OCI-LY3 (cell line): ENCODE measurements around the gene ARF1.

Source experiments
- H2AFZ ChIP-seq: fragments of 200-600, 300-600 bp; shearing (Covaris generic); 2 replicates; pipeline ENCODE4 v1.6.0; 2014; ENCODE audit warnings: antibody characterized with exemption, low read depth, low read length
- H3K27ac ChIP-seq: fragments of 200-600, 300-600 bp; sonication (generic); 2 replicates; pipeline ENCODE4 v1.5.1; 2014; ENCODE audit warnings: mild to moderate bottlenecking, low read length, moderate library complexity, mixed read lengths
- H3K27me3 ChIP-seq: fragments of 200-600, 300-600 bp; sonication (generic); 2 replicates; pipeline ENCODE4 v1.6.1; 2014; ENCODE audit warnings: low read depth, low read length, mixed read lengths
- H3K36me3 ChIP-seq: fragments of 200-600, 300-600 bp; sonication (generic); replicated peaks from 2 replicates; pipeline ENCODE3; 2014; ENCODE audit warnings: low read depth, low read length, mixed read lengths
- H3K4me1 ChIP-seq: fragments of 300-600, 200-600 bp; sonication (generic); 2 replicates; pipeline ENCODE4 v1.6.1; 2014; ENCODE audit warnings: low read length, mixed read lengths
- H3K4me2 ChIP-seq: fragments of 200-600, 300-600 bp; sonication (generic); 2 replicates; pipeline ENCODE4 v1.6.1; 2014; ENCODE audit warnings: low read length, mixed read lengths
- H3K4me3 ChIP-seq: fragments of 300-600, 200-600 bp; sonication (generic); 2 replicates; pipeline ENCODE4 v1.5.1; 2014; ENCODE audit warnings: antibody characterized with exemption, mild to moderate bottlenecking, low read length, moderate library complexity
- H3K79me2 ChIP-seq: fragments of 300-600, 200-600 bp; shearing (Covaris generic); 2 replicates; pipeline ENCODE4 v1.6.1; 2014; ENCODE audit warnings: mild to moderate bottlenecking, low read length, mixed read lengths
- H3K9ac ChIP-seq: fragments of 300-600, 200-600 bp; shearing (Covaris generic); 2 replicates; pipeline ENCODE4 v1.6.0; 2014; ENCODE audit warnings: mild to moderate bottlenecking, low read length, moderate library complexity
- H3K9me3 ChIP-seq: fragments of 200-600, 300-600 bp; shearing (Covaris generic); 2 replicates; pipeline ENCODE4 v1.6.1; 2014; ENCODE audit warnings: low read length, mixed read lengths; ENCODE audit not compliant: insufficient read depth
- H4K20me1 ChIP-seq: fragments of 200-600, 300-600 bp; sonication (generic); 2 replicates; pipeline ENCODE4 v1.6.1; 2016; ENCODE audit warnings: low read length, mixed read lengths; ENCODE audit not compliant: insufficient read depth
- CTCF ChIP-seq: fragments of 200-600, 300-600 bp; sonication (generic); IDR thresholded peaks from 2 replicates; pipeline ENCODE4 v1.5.1; 2014; ENCODE audit warnings: antibody characterized with exemption, low read length, low read depth
- EZH2phosphoT487 ChIP-seq: fragments of 200-600 bp; shearing (Covaris generic); IDR thresholded peaks from 2 replicates; pipeline ENCODE4 v1.6.1; 2018; ENCODE audit warnings: antibody characterized with exemption, mixed run types, low read depth

Gene ARF1

DNA sequence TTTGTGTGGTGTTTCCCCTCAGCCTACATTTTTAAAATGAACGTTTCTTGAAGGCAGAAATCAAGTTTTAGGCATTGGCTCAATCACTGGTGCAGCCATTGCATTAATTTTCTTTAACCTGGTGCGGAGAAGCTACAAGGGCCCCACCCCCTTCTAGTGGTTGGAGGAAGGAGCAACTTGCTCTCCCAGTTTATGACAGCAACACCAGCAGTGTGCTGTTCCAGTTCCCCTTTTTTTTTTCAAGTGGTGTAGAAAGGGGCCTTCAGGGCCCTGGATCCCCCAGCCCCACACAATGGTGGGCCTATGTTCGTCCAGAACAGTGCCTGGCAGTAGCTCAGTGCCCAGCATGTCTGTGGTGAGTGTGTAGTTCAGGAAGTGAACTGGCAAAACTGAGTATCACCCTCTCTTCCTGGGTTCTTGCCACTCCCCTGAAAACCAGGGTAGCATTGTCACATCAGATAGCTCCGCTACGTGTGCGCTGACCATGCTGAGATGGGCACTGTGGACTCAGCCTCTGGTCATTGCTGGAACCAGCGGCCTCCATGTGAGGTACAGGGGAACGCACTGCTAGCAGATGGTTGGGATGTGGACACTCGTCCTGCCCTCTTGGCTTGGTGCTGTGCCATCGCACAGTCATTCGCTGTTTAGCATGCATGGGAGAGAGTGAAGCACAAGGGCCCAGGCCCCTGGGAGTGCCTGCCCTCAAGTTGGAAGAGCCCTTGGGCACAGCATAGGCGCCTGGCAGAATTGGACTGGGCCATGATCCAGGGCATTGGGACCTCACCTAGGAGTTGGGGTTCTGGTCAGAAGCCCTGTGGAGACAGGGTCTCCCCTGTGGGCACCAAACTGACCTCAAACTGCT lies 7.2 kb downstream of the ARF1 start:
- Histone ChIP-seq H3K79me2 (peaks cover 100% of the 10 kb centered on the region), H3K4me2 (peak overlapping the region; percentile 13), H3K27ac (no peak overlapping the region), H3K4me3 (no peak overlapping the region), H3K27me3 (no peaks in the 10 kb centered on the region), H4K20me1 (peaks cover 100% of the 10 kb centered on the region), H3K36me3 (peaks cover 91% of the 10 kb centered on the region), H3K9ac (no peak overlapping the region), H3K9me3 (peaks cover 15% of the 10 kb centered on the region; the same call in 1 of the 2 replicates), H2AFZ (no peak overlapping the region), H3K4me1 (peaks cover 48% of the 10 kb centered on the region)
- TF ChIP-seq EZH2phosphoT487 (no peak), CTCF (no peak)

- Histone ChIP-seq H3K4me1 (peaks cover 39% of the 10 kb centered on the region), H3K27ac (no peak overlapping the region), H3K27me3 (no peaks in the 10 kb centered on the region), H4K20me1 (peaks cover 100% of the 10 kb centered on the region), H3K4me2 (no peak overlapping the region), H3K4me3 (no peak overlapping the region), H3K36me3 (peaks cover 90% of the 10 kb centered on the region), H2AFZ (no peak overlapping the region), H3K9me3 (peaks cover 16% of the 10 kb centered on the region; the same call in 1 of the 2 replicates), H3K79me2 (peaks cover 100% of the 10 kb centered on the region), H3K9ac (no peak overlapping the region)
- TF ChIP-seq CTCF (no peak), EZH2phosphoT487 (no peak)
These were observed 8.1 kb downstream of the ARF1 start for GRCh38 chr1:228090613-228091081.

GRCh38 chr1:228091084-228091483 lies 8.6 kb downstream of the ARF1 start:
- Histone ChIP-seq H3K27me3 (no peaks in the 10 kb centered on the region), H3K27ac (no peak overlapping the region), H3K4me2 (no peak overlapping the region), H4K20me1 (peaks cover 100% of the 10 kb centered on the region), H3K4me3 (no peak overlapping the region), H3K4me1 (peaks cover 36% of the 10 kb centered on the region), H3K9me3 (peaks cover 16% of the 10 kb centered on the region; the same call in 1 of the 2 replicates), H3K36me3 (peaks cover 88% of the 10 kb centered on the region), H2AFZ (no peak overlapping the region), H3K9ac (no peak overlapping the region), H3K79me2 (peaks cover 100% of the 10 kb centered on the region)
- TF ChIP-seq CTCF (no peak), EZH2phosphoT487 (no peak)

GRCh38 chr1:228092342-228093049 lies 10.0 kb downstream of the ARF1 start:
- Histone ChIP-seq H3K36me3 (peaks cover 94% of the 10 kb centered on the region), H3K27ac (no peak overlapping the region), H3K4me2 (no peak overlapping the region), H3K9ac (no peak overlapping the region), H3K79me2 (peaks cover 100% of the 10 kb centered on the region), H3K4me1 (peaks cover 26% of the 10 kb centered on the region), H3K27me3 (no peaks in the 10 kb centered on the region), H3K9me3 (peaks cover 16% of the 10 kb centered on the region; the same call in 1 of the 2 replicates), H3K4me3 (no peak overlapping the region), H2AFZ (no peak overlapping the region), H4K20me1 (peaks cover 100% of the 10 kb centered on the region)
- TF ChIP-seq CTCF (no peak), EZH2phosphoT487 (no peak)
